CD8-positive, alpha-beta memory T cell (primary cell): ENCODE results near the gene UCN2. TPM values are rescaled to one million over a fixed set of nuclear protein-coding genes. Genes with fewer than 3 reads are reported as not detected.

Experiments used
- polyA plus RNA-seq: library from polyadenylated mRNA; unstranded; fragments of 300-500 nt; fragmentation: Illumina TruSeq; gene quantifications from one replicate; pipeline ENCODE4 v1.2.3, GENCODE V29; 2021
- total RNA-seq, 2 experiments: library from RNA; stranded (reverse); gene quantifications; one replicate each; pipeline ENCODE4 v1.2.3, GENCODE V29; 2021

The UCN2 gene
- total and polyA plus RNA-seq, 3 experiments from 2014 or later: not detected

Other genes starting within 250 kb of the UCN2 start
- gene SPINK8, start 230.1 kb downstream of the UCN2 start, total RNA-seq: not detected
- gene SPINK8, start 230.1 kb downstream of the UCN2 start, polyA plus RNA-seq: not detected
- gene FBXW12, start 191.6 kb downstream of the UCN2 start, total RNA-seq: not detected
- not detected for gene FBXW12, start 191.6 kb downstream of the UCN2 start, polyA plus RNA-seq
- gene PLXNB1, start 133.7 kb downstream of the UCN2 start, total RNA-seq: 1 to 10 TPM; 3.1 to 5.5 TPM
- 0.30 TPM for gene PLXNB1, start 133.7 kb downstream of the UCN2 start, polyA plus RNA-seq
- 10 to 100 TPM; 24.2 to 26.0 TPM for gene CCDC51, start 123.7 kb downstream of the UCN2 start, total RNA-seq
- 11.3 TPM for gene CCDC51, start 123.7 kb downstream of the UCN2 start, polyA plus RNA-seq
- 100 to 1,000 TPM; 420 to 494 TPM for gene TMA7, start 123.5 kb downstream of the UCN2 start, total RNA-seq
- 826 TPM for gene TMA7, start 123.5 kb downstream of the UCN2 start, polyA plus RNA-seq
- 10 to 100 TPM; 22.1 to 22.8 TPM for gene ATRIP, start 117.0 kb downstream of the UCN2 start, total RNA-seq
- 13.4 TPM for gene ATRIP, start 117.0 kb downstream of the UCN2 start, polyA plus RNA-seq
- gene SHISA5, start 59.6 kb downstream of the UCN2 start, total RNA-seq: 100 to 1,000 TPM; 102 TPM
- 470 TPM for gene SHISA5, start 59.6 kb downstream of the UCN2 start, polyA plus RNA-seq
- gene PFKFB4, start 7.0 kb downstream of the UCN2 start, total RNA-seq: 1 to 10 TPM; 1.8 to 2.2 TPM
- gene PFKFB4, start 7.0 kb downstream of the UCN2 start, polyA plus RNA-seq: 1.3 TPM
- under 1 TPM; 0.59 to 0.93 TPM for gene COL7A1, start 31.5 kb upstream of the UCN2 start, total RNA-seq
- gene COL7A1, start 31.5 kb upstream of the UCN2 start, polyA plus RNA-seq: not detected
- 100 to 1,000 TPM; 244 to 245 TPM for gene UQCRC1, start 45.9 kb upstream of the UCN2 start, total RNA-seq
- 172 TPM for gene UQCRC1, start 45.9 kb upstream of the UCN2 start, polyA plus RNA-seq
- gene TMEM89, start 58.0 kb upstream of the UCN2 start, total RNA-seq: not detected
- gene TMEM89, start 58.0 kb upstream of the UCN2 start, polyA plus RNA-seq: not detected
- 10 to 100 TPM; 26.4 to 28.6 TPM for gene SLC26A6, start 71.7 kb upstream of the UCN2 start, total RNA-seq
- gene SLC26A6, start 71.7 kb upstream of the UCN2 start, polyA plus RNA-seq: 4.9 TPM
- 10 to 100 TPM; 19.3 TPM for gene CELSR3, start 99.1 kb upstream of the UCN2 start, total RNA-seq
- 0.41 TPM for gene CELSR3, start 99.1 kb upstream of the UCN2 start, polyA plus RNA-seq
- gene NCKIPSD, start 122.1 kb upstream of the UCN2 start, total RNA-seq: 10 to 100 TPM; 29.2 to 30.2 TPM
- 11.0 TPM for gene NCKIPSD, start 122.1 kb upstream of the UCN2 start, polyA plus RNA-seq
- 10 to 100 TPM; 43.9 to 47.1 TPM for gene IP6K2, start 153.4 kb upstream of the UCN2 start, total RNA-seq
- 50.5 TPM for gene IP6K2, start 153.4 kb upstream of the UCN2 start, polyA plus RNA-seq